Heart left ventricle (tissue), 13 donors: ENCODE results near the gene KANSL1.

Experiments
- CTCF ChIP-seq, 12 donors: fragments of 200-600 bp; sonication (generic) in 4 of 12; IDR thresholded peaks; one replicate each; pipeline versions ENCODE4 v1.5.0 to v1.8.0; 2018 to 2022; ENCODE audit warnings: antibody characterized with exemption in 12 of 12, mild to moderate bottlenecking in 5 of 12
- POLR2A ChIP-seq, 2 donors: fragments of 450-650 bp; IDR thresholded peaks; one replicate each; pipeline ENCODE4 v1.6.1; 2017; ENCODE audit warnings: antibody characterized with exemption in 2 of 2, mild to moderate bottlenecking in 2 of 2, moderate library complexity in 2 of 2
- donor health status: ischemic (EF 13 %, LVEDD 7.1; RV severe dilation, severe dysfunction).
- donor health status: DM: no; HTN: yes; CAD: no.
- donor health status: DM: no; HTN: no; CAD: no.
- donor health status: ischemic (EF 25% LVEDD 6.9; RV normal size, moderate dysfunction).
- donor health status: ischemic (EF 25% LVEDD 5.7; RV mildly dilated, moderate dysfunction).
- donor health status: ischemic (EF 35%, LVEDD 5.7; RV mildly dilated, moderate dysfunction).
- donor health status: nonischemic (EF 11% LVEDD 7.7; RV severe dilation, severe dysfunction).
- donor health status: DM: yes; HTN: yes; CAD: no.
- donor health status: PGD.
- donor health status: ischemic (EF 29% LVEDD 5.4; RV normal size, mild dysfunction).
- donor health status: nonischemic (EF 23%, LVEDD 6.1; RV moderate dilation, normal function).

GRCh38 chr17:46135126-46135812 lies 58.0 kb downstream of the KANSL1 start:
- no peak for TF ChIP-seq POLR2A (IDR thresholded peaks at IDR 0.05)
- no peak for TF ChIP-seq CTCF (IDR thresholded peaks at IDR 0.05)
